ENCODE data around the gene CRNN. TPM values are rescaled to one million over a fixed set of nuclear protein-coding genes. Genes with fewer than 3 reads are reported as not detected.

The CRNN gene
- total and polyA plus RNA-seq, 2 experiments from 2014 or later: not detected

GRCh38 chr1:152448095-152448494 is 34.0 kb upstream of the CRNN start:
- no peak for TF ChIP-seq ZNF462 (CRISPR knock-in tag; IDR thresholded peaks at IDR 0.05)
- no peak for TF ChIP-seq REST (IDR thresholded peaks at IDR 0.05; ENCODE audit: unreplicated experiment)
- no peak for TF ChIP-seq ZNF114 (CRISPR knock-in tag; IDR thresholded peaks at IDR 0.05)
- no peak for TF ChIP-seq STAT1 (IDR thresholded peaks at IDR 0.05; ENCODE audit: unreplicated experiment)
- TF ChIP-seq CTCF (conservative IDR thresholded peaks at IDR 0.05; ENCODE audit: low read depth in 2 of 2): no peak
- no peak for TF ChIP-seq EZH2 (IDR thresholded peaks at IDR 0.05; ENCODE audit: low read depth, unreplicated experiment)
- no peak for TF ChIP-seq JUNB (IDR thresholded peaks at IDR 0.05; ENCODE audit: unreplicated experiment)
- TF ChIP-seq ZNF331 (CRISPR knock-in tag; IDR thresholded peaks at IDR 0.05; ENCODE audit: low read depth): no peak
- no peak for TF ChIP-seq CREB1 (CRISPR knock-in tag; IDR thresholded peaks at IDR 0.05; ENCODE audit: low read depth)
- no peak for TF ChIP-seq NANOG (IDR thresholded peaks at IDR 0.05; ENCODE audit: borderline replicate concordance)
- no peak for TF ChIP-seq EZH2phosphoT487 (IDR thresholded peaks at IDR 0.05; ENCODE audit: unreplicated experiment)
- TF ChIP-seq ETS1 (IDR thresholded peaks at IDR 0.05): no peak
- TF ChIP-seq POLR2AphosphoS5 (IDR thresholded peaks at IDR 0.05; ENCODE audit: low read depth): no peak
- no peaks in the 10 kb centered on the region for H3K27me3 Mint-ChIP-seq (ENCODE audit: insufficient read depth, low read depth, poor library complexity)
- Histone ChIP-seq H3K9me2 (ENCODE audit: insufficient read depth) (no peaks in the 10 kb centered on the region), H3K27ac (ENCODE audit: low read depth) (no peak overlapping the region), H3K4me2 (no peak overlapping the region), H3K4me3 (no peak overlapping the region), H4K20me1 (replicated peaks; ENCODE audit: insufficient read depth) (no peaks in the 10 kb centered on the region), H2AFZ (no peak overlapping the region), H3F3A (replicated peaks; ENCODE audit: low read depth) (no peaks in the 10 kb centered on the region), H3K27me3 (ENCODE audit: insufficient read depth) (no peaks in the 10 kb centered on the region), H3K79me2 (replicated peaks; ENCODE audit: insufficient read depth) (no peaks in the 10 kb centered on the region), H3K36me3 (ENCODE audit: insufficient read depth) (no peaks in the 10 kb centered on the region), H3K4me1 (ENCODE audit: insufficient read depth) (no peaks in the 10 kb centered on the region)
- no peaks in the 10 kb centered on the region for H3K36me3 Mint-ChIP-seq (ENCODE audit: low read depth)
- ATAC-seq: no peak
- no peaks in the 10 kb centered on the region for H3K4me1 Mint-ChIP-seq
- no peak overlapping the region for H3K4me3 Mint-ChIP-seq
- DNase-seq (ENCODE audit: low spot score): no peak
- H3K27ac Mint-ChIP-seq: no peak overlapping the region
- H3K9me3 Mint-ChIP-seq: no peaks in the 10 kb centered on the region
